GM12878 (cell line): ENCODE results near the gene SLIT1. TPM values are rescaled to one million over a fixed set of nuclear protein-coding genes. Genes with fewer than 3 reads are reported as not detected.

Source experiments
- BACH1 ChIP-seq: fragments of 450-650 bp; IDR thresholded peaks from 2 replicates; pipeline ENCODE4 v1.6.1; 2017; ENCODE audit warnings: mild to moderate bottlenecking, borderline replicate concordance
- BHLHE40 ChIP-seq, 2 experiments: fragments of 450-650 bp in 1 of 2; IDR thresholded peaks; 2 replicates each; pipeline ENCODE4 v1.6.1; 2011 to 2017; ENCODE audit warnings: low read depth in 2 of 2, borderline replicate concordance in 1 of 2, improper control_type of control experiment in 1 of 2, low read length in 1 of 2, mild to moderate bottlenecking in 1 of 2
- CEBPB ChIP-seq, 2 experiments: fragments of 150-350 bp in 1 of 2; IDR thresholded peaks; 2 replicates each; pipeline ENCODE4 v1.6.1; 2012 to 2014; ENCODE audit warnings: low read depth in 2 of 2, low read length in 2 of 2, borderline replicate concordance in 1 of 2, inconsistent platforms in 1 of 2
- E2F4 ChIP-seq: IDR thresholded peaks from 2 replicates; pipeline ENCODE4 v1.6.1; 2012; ENCODE audit warnings: low read depth, low read length, improper control_type of control experiment
- E2F8 ChIP-seq: fragments of 450-650 bp; IDR thresholded peaks from 2 replicates; pipeline ENCODE4 v1.6.1; 2018; ENCODE audit warnings: mild to moderate bottlenecking, low read depth, moderate library complexity; ENCODE audit not compliant: partially characterized antibody
- IRF5 ChIP-seq: fragments of 450-650 bp; IDR thresholded peaks from 2 replicates; pipeline ENCODE4 v1.6.1; 2017; ENCODE audit warnings: borderline replicate concordance
- MAX ChIP-seq: IDR thresholded peaks from 2 replicates; pipeline ENCODE4 v1.6.1; 2012; ENCODE audit warnings: low read depth, low read length, improper control_type of control experiment
- MEF2A ChIP-seq: IDR thresholded peaks from 2 replicates; pipeline ENCODE4 v1.6.1; 2011; ENCODE audit warnings: low read depth, mild to moderate bottlenecking, low read length, moderate library complexity; ENCODE audit not compliant: insufficient read depth
- MTA2 ChIP-seq: fragments of 450-650 bp; IDR thresholded peaks from 2 replicates; pipeline ENCODE4 v1.6.1; 2016; ENCODE audit warnings: low read depth, mild to moderate bottlenecking, moderate library complexity
- NFIC ChIP-seq: IDR thresholded peaks from 2 replicates; pipeline ENCODE4 v1.6.1; 2012; ENCODE audit warnings: low read depth, mild to moderate bottlenecking, inconsistent platforms, low read length, moderate library complexity
- NFYA ChIP-seq: IDR thresholded peaks from 2 replicates; pipeline ENCODE4 v1.6.1; 2011; ENCODE audit warnings: low read depth, mild to moderate bottlenecking, low read length, improper control_type of control experiment, borderline replicate concordance
- NR2C1 ChIP-seq: fragments of 450-650 bp; IDR thresholded peaks from 2 replicates; pipeline ENCODE4 v1.6.1; 2017; ENCODE audit warnings: antibody characterized with exemption, mild to moderate bottlenecking, moderate library complexity
- NR2F1 ChIP-seq: fragments of 450-650 bp; conservative IDR thresholded peaks from 2 replicates; pipeline ENCODE4 v1.6.1; 2017; ENCODE audit warnings: mild to moderate bottlenecking
- PAX5 ChIP-seq: IDR thresholded peaks from 2 replicates; pipeline ENCODE4 v1.6.1; 2011; ENCODE audit warnings: low read depth, low read length, borderline replicate concordance
- RCOR1 ChIP-seq: conservative IDR thresholded peaks from 2 replicates; pipeline ENCODE4 v1.6.1; 2012; ENCODE audit warnings: low read depth, low read length, improper control_type of control experiment
- RELB ChIP-seq: fragments of 450-650 bp; IDR thresholded peaks from 2 replicates; pipeline ENCODE4 v1.6.1; 2017; ENCODE audit warnings: low read depth, mild to moderate bottlenecking, moderate library complexity
- TAF1 ChIP-seq: IDR thresholded peaks from 2 replicates; pipeline ENCODE4 v1.6.1; 2011; ENCODE audit warnings: mild to moderate bottlenecking, low read depth, low read length, borderline replicate concordance
- TCF3 ChIP-seq: IDR thresholded peaks from 2 replicates; pipeline ENCODE4 v1.6.1; 2012; ENCODE audit warnings: low read depth, mild to moderate bottlenecking, low read length, borderline replicate concordance; ENCODE audit not compliant: insufficient read depth
- ZNF384 ChIP-seq: IDR thresholded peaks from 2 replicates; pipeline ENCODE4 v1.6.1; 2012; ENCODE audit warnings: low read depth, mild to moderate bottlenecking, low read length, improper control_type of control experiment, borderline replicate concordance
- ZZZ3 ChIP-seq: IDR thresholded peaks from 2 replicates; pipeline ENCODE4 v1.6.1; 2011; ENCODE audit warnings: low read depth; ENCODE audit not compliant: control insufficient read depth, insufficient read length
- polyA plus RNA-seq, 11 experiments: library from polyadenylated mRNA; depleted of rRNA in 4 of 11; unstranded in 6 of 11; stranded (reverse) in 5 of 11; fragments of >200 nt; fragmentation: Nextera tagmentation in 4 of 11; fragmentation: Illumina TruSeq in 1 of 11; extraction: Ambion mirVana in 4 of 11; extraction: Trizol in 1 of 11; gene quantifications; 1 replicate in 1 of 11; 2 replicates in 10 of 11; pipeline versions ENCODE4 v1.2.1 to v1.2.3, GENCODE V29; 2011 to 2016; ENCODE audit warnings: inconsistent platforms in 2 of 11, missing spikeins in 2 of 11, low read depth in 1 of 11
- total RNA-seq, 4 experiments: library from RNA; depleted of rRNA in 3 of 4; stranded (reverse); fragments of >200 nt in 3 of 4; fragmentation: Illumina TruSeq in 1 of 4; extraction: Trizol in 1 of 4; gene quantifications; 2 replicates each; pipeline versions ENCODE4 v1.2.1 to v1.2.3, GENCODE V29; 2013 to 2021

The SLIT1 gene
- total and polyA plus RNA-seq, 10 of the 15 experiments (the other 5 are each of a cell fraction or from before 2014, with no cell fraction given): 0.04 to 0.19 (median 0.06) TPM; not detected in 4

- TF ChIP-seq MEF2A: no peak
- TF ChIP-seq E2F8: no peak
- no peak for TF ChIP-seq NFIC
- TF ChIP-seq MTA2: peak; percentile 56
- TF ChIP-seq IRF5: no peak
- TF ChIP-seq MAX: no peak; the same call in 1 of the 2 replicates
- TF ChIP-seq PAX5: no peak
- no peak for TF ChIP-seq NFYA
- TF ChIP-seq NR2F1: peak; percentile 18; the same call in 1 of the 2 replicates
- no peak for TF ChIP-seq ZZZ3
- TF ChIP-seq RCOR1: no peak
- TF ChIP-seq TAF1: no peak
- no peak for TF ChIP-seq BACH1
- TF ChIP-seq CEBPB (IDR thresholded peaks at IDR 0.05; ENCODE audit: borderline replicate concordance in 1 of 2, low read depth in 2 of 2, low read length in 2 of 2): no peak
- peak; percentile 66 to 73; a peak in 3 of 4 replicates for TF ChIP-seq BHLHE40 (IDR thresholded peaks at IDR 0.05; ENCODE audit: borderline replicate concordance in 1 of 2, low read depth in 2 of 2, low read length in 1 of 2)
- no peak for TF ChIP-seq ZNF384
- TF ChIP-seq NR2C1: no peak
- no peak for TF ChIP-seq E2F4
- TF ChIP-seq TCF3: no peak
- 0 out of 2 replicates have a peak, but pooled peaks have one; percentile 17 for TF ChIP-seq RELB
Measured at GRCh38 chr10:97096261-97097083, 89.3 kb downstream of the SLIT1 start (continued).
